Fibroblast of the aortic adventitia (primary cell): Measurements from ENCODE around the gene NEURL3. TPM values are rescaled to one million over a fixed set of nuclear protein-coding genes. Genes with fewer than 3 reads are reported as not detected.

ENCODE experiments used
- DNase-seq: peaks from one replicate; pipeline ENCODE4 v3.0.0-alpha.2; 2010; ENCODE audit warnings: low read depth
- H3K4me3 ChIP-seq: 2 replicates; pipeline ENCODE4 v1.5.1; 2011; ENCODE audit warnings: low read depth, mild to moderate bottlenecking, control low read depth, low read length, moderate library complexity
- CTCF ChIP-seq: IDR thresholded peaks from 2 replicates; pipeline ENCODE4 v1.5.1; 2011; ENCODE audit warnings: mild to moderate bottlenecking, low read length, control low read depth, inconsistent platforms; ENCODE audit not compliant: insufficient read depth
- total RNA-seq: library from RNA; depleted of rRNA; stranded (reverse); fragments of >200 nt; gene quantifications from 2 replicates; pipeline ENCODE4 v1.2.3, GENCODE V29; 2012; ENCODE audit warnings: low replicate concordance

The NEURL3 gene
- total RNA-seq, 1 donor = not detected

- no peak overlapping the region for H3K4me3 ChIP-seq
- TF ChIP-seq CTCF = no peak
- DNase-seq = no peak
Observed at GRCh38 chr2:96526101-96526591, 21.0 kb upstream of the NEURL3 start.

- no peak for DNase-seq
- no peak for TF ChIP-seq CTCF
- H3K4me3 ChIP-seq = no peak overlapping the region
Observed at GRCh38 chr2:96525211-96525507, 20.0 kb upstream of the NEURL3 start.

GRCh38 chr2:96524482-96525210, 19.5 kb upstream of the NEURL3 start:
- no peak for TF ChIP-seq CTCF
- no peak for DNase-seq
- H3K4me3 ChIP-seq = no peak overlapping the region

GRCh38 chr2:96523659-96524481, 18.7 kb upstream of the NEURL3 start:
- no peak overlapping the region for H3K4me3 ChIP-seq
- TF ChIP-seq CTCF = no peak
- peak; percentile 54 for DNase-seq

GRCh38 chr2:96522304-96523203, 17.4 kb upstream of the NEURL3 start:
- no peak for TF ChIP-seq CTCF
- DNase-seq = no peak
- H3K4me3 ChIP-seq = no peak overlapping the region

- TF ChIP-seq CTCF = no peak
- no peak overlapping the region for H3K4me3 ChIP-seq
- no peak for DNase-seq
Observed at GRCh38 chr2:96521219-96521618, 16.1 kb upstream of the NEURL3 start.
